HPDE6-E6E7 (cell line): Measurements from ENCODE around the gene SLC25A33.
A peak's percentile ranks its signal among the peaks of the same experiment; 100 is the strongest.

Experiments
- DNase-seq: peaks from one replicate; pipeline ENCODE4 v3.0.0; 2011; ENCODE audit warnings: missing footprints; ENCODE audit errors: extremely low spot score

Gene SLC25A33

DNA sequence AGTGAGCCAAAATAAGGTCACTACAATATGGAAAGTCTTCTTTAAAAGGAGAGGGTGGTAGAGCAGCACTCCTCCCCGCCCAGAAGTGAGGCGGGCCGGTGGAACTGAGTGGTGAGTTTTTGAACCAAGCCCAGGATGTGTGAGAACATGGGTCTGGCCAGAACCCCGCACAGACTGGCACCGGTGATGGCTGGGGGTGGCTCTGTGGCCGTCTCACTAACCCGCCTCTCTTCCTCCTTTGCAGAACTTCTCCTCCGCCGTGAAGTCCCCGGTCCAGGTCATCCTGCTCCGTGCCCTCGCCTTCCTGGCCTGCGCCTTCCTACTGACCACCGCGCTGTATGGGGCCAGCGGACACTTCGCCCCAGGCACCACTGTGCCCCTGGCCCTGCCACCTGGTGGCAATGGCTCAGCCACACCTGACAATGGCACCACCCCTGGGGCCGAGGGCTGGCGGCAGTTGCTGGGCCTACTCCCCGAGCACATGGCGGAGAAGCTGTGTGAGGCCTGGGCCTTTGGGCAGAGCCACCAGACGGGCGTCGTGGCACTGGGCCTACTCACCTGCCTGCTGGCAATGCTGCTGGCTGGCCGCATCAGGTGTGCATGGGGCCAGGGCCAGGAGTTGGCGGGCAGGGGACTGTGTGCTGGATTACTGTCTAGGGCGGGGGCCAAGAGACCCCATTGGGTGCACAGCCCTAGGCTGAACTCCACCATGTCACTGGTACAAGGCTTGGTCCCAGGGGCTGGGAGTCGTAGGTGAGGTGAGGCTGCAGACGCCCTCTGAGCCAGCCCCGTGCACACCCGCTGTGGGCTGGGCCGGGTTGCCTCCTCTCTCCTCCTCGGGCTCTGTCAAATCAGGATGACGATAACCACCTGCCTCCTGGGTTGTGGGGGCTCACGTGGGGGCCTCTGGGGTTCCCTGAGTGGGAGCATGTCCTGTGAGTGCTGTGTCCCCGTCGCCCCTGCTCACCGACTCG lies 61.9 kb downstream of the SLC25A33 start:
- no peak for DNase-seq

DNA sequence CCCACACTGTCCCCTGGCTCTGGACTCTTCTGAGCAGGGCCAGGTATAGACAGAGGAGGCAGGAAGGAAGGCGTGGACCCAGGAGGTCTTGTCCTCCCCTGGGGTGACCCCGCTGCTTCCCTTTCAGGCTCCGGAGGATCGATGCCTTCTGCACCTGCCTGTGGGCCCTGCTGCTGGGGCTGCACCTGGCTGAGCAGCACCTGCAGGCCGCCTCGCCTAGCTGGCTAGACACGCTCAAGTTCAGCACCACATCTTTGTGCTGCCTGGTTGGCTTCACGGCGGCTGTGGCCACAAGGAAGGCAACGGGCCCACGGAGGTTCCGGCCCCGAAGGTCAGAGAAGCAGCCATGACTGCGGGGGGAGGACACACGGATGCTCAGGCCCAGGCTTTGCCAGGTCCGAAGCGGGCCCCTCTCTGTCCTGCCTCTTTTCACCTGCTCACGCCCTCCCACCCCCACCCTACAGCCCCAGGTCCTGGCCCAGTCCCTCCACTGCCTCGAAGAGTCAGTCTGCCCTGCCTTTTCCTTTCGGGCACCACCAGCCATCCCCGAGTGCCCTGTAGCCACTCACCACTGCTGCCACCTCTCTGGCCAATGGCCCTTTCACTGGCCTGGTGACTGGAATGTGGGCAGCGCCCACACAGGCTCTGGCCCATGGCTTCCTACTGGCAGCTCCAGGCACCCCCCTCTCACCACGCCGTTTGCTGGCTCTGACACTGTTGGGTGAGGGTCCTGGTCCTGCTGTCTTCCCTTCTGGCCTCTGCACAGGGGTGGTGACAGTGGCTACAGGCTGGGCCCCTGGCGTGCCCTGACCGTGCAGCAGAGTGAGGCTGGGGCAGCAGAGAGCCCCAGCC lies 62.9 kb downstream of the SLC25A33 start:
- no peak for DNase-seq

DNA sequence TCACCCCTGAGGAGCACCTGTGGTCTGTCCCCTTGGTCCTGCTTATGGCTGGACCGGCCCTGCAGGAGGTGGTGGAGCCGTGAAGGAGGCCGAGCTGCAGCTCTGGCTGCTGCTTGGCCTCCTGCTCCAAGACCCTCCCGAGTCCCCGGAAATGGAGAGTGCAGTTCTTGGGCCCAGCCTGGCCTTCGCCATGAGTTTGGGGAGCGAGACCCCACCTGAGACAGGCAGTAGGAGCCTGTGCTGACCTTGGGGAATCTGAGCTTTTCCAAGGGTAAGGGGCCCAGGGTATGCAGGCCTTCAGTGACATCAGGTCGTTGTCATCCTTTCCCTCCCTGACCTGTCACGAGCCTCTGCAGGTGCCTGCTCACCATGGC lies 63.5 kb downstream of the SLC25A33 start:
- DNase-seq = no peak

GRCh38 chr1:9603307-9603706 lies 64.0 kb downstream of the SLC25A33 start:
- no peak for DNase-seq

GRCh38 chr1:9603766-9604753 lies 64.8 kb downstream of the SLC25A33 start:
- no peak for DNase-seq

- DNase-seq = no peak
Measured at GRCh38 chr1:9604836-9605235, 65.6 kb downstream of the SLC25A33 start.

GRCh38 chr1:9605946-9606455 lies 66.7 kb downstream of the SLC25A33 start:
- DNase-seq = no peak

- no peak for DNase-seq
Measured at GRCh38 chr1:9606458-9606857, 67.2 kb downstream of the SLC25A33 start.

GRCh38 chr1:9606948-9607347 lies 67.7 kb downstream of the SLC25A33 start:
- no peak for DNase-seq

- no peak for DNase-seq
Measured at GRCh38 chr1:9607352-9607751, 68.1 kb downstream of the SLC25A33 start.

DNA sequence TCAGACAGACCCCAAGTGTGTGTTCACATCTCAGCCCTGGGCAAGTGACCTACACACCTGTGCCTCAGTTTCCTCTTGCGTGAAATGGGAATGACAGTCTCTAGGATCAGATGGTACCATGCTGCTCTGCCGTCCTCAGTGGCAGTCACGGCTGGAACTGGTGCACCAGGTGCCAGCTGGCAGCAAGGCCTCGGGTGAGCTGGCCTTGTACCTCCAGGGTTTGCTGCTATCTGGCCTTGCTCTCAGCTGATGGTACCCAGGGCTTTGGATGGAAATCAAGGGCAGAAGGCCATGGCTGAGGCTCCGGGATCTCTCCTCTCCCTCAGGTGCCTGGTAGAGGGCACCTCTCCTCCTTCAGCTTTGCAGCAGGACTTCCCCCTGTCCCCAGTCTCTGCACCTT lies 70.7 kb downstream of the SLC25A33 start:
- no peak for DNase-seq

DNA sequence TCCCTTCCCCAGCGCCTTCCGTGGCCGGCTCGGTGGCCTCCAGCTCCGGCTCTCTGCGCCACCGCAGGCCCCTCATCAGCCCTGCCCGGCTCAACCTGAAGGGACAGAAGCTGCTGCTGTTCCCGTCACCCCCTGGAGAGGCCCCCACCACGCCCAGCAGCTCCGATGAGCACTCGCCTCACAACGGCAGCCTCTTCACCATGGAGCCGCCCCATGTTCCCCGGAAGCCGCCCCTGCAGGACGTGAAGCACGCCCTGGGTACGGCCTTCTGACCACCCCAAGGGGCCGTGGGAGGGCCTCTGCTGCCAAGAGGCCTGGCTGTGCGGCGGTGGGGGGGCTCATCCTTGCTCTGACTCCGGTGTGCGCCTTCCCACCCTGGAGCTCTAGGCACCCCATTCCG lies 71.3 kb downstream of the SLC25A33 start:
- no peak for DNase-seq

- DNase-seq = no peak
Measured at GRCh38 chr1:9611716-9612115, 72.5 kb downstream of the SLC25A33 start.

GRCh38 chr1:9612162-9612845 lies 73.0 kb downstream of the SLC25A33 start:
- no peak for DNase-seq

- no peak for DNase-seq
Measured at GRCh38 chr1:9612871-9613624, 73.8 kb downstream of the SLC25A33 start.

DNA sequence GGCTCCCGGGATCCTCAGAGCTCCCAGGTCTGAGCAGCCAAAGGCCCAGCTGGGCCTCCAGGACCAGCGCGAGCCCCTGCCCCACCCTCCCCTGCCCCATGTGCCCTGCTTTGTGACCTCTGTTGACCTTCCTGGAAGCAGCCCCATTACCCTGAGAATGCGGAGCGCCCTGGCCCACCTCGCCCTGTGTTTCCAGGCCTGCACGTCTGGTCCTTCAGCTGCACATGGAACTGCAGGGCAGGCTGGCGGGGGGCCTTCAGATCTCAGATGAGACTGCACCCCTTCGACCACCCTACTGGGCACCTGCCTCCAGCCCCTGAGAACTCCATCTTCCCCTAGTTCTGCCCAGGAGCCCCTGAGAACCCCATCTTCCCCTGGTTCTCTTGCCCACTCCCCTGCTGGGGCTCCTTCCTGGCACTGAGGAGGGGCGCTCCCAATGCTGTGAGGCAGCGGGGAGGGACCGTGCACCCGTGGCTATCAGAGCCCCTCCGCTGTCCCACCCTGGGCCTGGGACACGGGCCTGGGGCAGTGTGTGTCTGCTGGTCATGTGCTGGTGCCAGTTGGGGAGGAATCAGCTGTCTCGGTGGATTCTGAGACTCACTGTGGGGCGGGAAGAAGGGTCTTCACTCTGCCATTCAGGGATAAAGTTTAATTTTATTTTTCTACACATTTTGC lies 74.5 kb downstream of the SLC25A33 start:
- no peak for DNase-seq

DNA sequence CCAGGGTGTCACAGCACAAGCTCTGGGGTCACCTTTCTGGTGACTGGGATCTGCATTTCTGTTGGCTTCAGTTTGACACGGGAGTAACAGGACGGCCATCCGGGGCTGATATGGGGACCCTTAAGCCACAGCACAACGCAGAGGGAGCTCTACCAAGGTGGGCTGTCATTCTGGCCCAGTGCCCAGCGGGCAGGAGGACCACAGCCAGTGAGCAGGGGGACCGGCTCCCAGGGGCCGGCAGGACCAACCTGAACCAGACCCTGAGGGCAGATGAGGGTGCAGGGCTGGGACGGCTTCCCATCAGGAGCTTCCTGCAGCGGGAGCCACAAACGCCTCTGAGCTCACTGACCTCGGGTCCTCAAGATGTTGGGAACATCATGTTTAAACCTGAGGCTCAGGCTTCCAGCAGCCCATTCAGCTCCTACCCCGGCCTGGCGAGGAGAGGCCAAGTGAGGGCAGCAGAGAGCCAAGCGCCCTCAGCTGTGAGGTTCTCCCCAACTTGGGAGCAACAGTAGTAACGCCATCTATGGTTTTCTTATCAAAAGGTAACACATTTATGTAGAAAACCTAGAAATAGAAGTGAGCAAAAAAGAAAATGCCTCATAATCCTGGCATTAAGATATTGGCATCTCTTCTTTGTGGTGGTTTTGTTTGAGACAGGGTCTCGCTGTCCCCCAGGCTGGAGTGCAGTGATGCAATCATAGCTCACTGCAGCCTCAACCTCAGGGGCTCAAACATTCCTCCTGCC lies 76.2 kb downstream of the SLC25A33 start:
- peak; percentile 72 for DNase-seq

GRCh38 chr1:9618909-9619679 lies 79.8 kb downstream of the SLC25A33 start:
- DNase-seq = no peak
